OCI-LY1 (cell line): ENCODE results near the gene TCF3.

Source experiments
- H2AFZ ChIP-seq: fragments of 200-600 bp; sonication (generic), shearing (Covaris generic); 2 replicates; pipeline ENCODE4 v1.6.0; 2014; ENCODE audit warnings: antibody characterized with exemption, mild to moderate bottlenecking, low read length
- H3F3A ChIP-seq: fragments of 200-600 bp; sonication (generic), shearing (Covaris generic); 2 replicates; pipeline ENCODE4 v1.6.0; 2014; ENCODE audit warnings: mild to moderate bottlenecking, antibody characterized with exemption, low read length, moderate library complexity; ENCODE audit not compliant: insufficient read depth
- H3K27ac ChIP-seq: fragments of 200-600 bp; sonication (generic); 2 replicates; pipeline ENCODE4 v1.5.1; 2014; ENCODE audit warnings: low read length, mixed run types, mild to moderate bottlenecking, low read depth; ENCODE audit not compliant: poor library complexity, severe bottlenecking
- H3K27me3 ChIP-seq: fragments of 200-600 bp; sonication (generic); 2 replicates; pipeline ENCODE4 v1.6.0; 2014; ENCODE audit warnings: antibody characterized with exemption, mild to moderate bottlenecking, low read length, moderate library complexity; ENCODE audit not compliant: insufficient read depth
- H3K36me3 ChIP-seq: fragments of 200-600 bp; sonication (generic); 2 replicates; pipeline ENCODE4 v1.6.1; 2014; ENCODE audit warnings: mild to moderate bottlenecking, antibody characterized with exemption, low read length, moderate library complexity, mixed read lengths; ENCODE audit not compliant: insufficient read depth
- H3K4me1 ChIP-seq: fragments of 200-600 bp; sonication (generic); 2 replicates; pipeline ENCODE4 v1.5.1; 2014; ENCODE audit warnings: mild to moderate bottlenecking, low read length, moderate library complexity; ENCODE audit not compliant: insufficient read depth, severe bottlenecking
- H3K4me2 ChIP-seq: fragments of 200-600 bp; sonication (generic), shearing (Covaris generic); 2 replicates; pipeline ENCODE4 v1.6.1; 2014; ENCODE audit warnings: low read length
- H3K4me3 ChIP-seq: fragments of 200-600 bp; sonication (generic); 2 replicates; pipeline ENCODE4 v1.5.1; 2014; ENCODE audit warnings: low read length, low read depth, mild to moderate bottlenecking, mixed read lengths; ENCODE audit not compliant: poor library complexity, severe bottlenecking
- H3K79me2 ChIP-seq: fragments of 200-600 bp; shearing (Covaris generic); 2 replicates; pipeline ENCODE4 v1.6.1; 2016; ENCODE audit warnings: mixed run types, low read length, mixed read lengths; ENCODE audit not compliant: insufficient read depth
- H3K9ac ChIP-seq: fragments of 200-600 bp; sonication (generic), shearing (Covaris generic); 2 replicates; pipeline ENCODE4 v1.6.1; 2014; ENCODE audit warnings: mild to moderate bottlenecking, low read length, mixed read lengths
- H3K9me2 ChIP-seq: fragments of 200-600 bp; sonication (generic), shearing (Covaris generic); 2 replicates; pipeline ENCODE4 v1.6.1; 2014; ENCODE audit warnings: low read depth, mild to moderate bottlenecking, low read length, mixed read lengths
- H3K9me3 ChIP-seq: fragments of 200-600 bp; shearing (Covaris generic); 2 replicates; pipeline ENCODE4 v1.6.1; 2014; ENCODE audit warnings: low read length, mixed read lengths
- H4K20me1 ChIP-seq: fragments of 200-600 bp; sonication (generic), shearing (Covaris generic); 2 replicates; pipeline ENCODE4 v1.6.0; 2016; ENCODE audit warnings: mild to moderate bottlenecking, low read length; ENCODE audit not compliant: insufficient read depth
- EZH2 ChIP-seq: fragments of 200-600 bp; sonication (generic), shearing (Covaris generic); IDR thresholded peaks from 2 replicates; pipeline ENCODE4 v1.8.0; 2017; ENCODE audit warnings: borderline replicate concordance, mixed run types, mild to moderate bottlenecking, antibody characterized with exemption, low read length, moderate library complexity, mixed read lengths
- TF ChIP-seq, protein P1 (sequence below): fragments of 200-600 bp; sonication (generic), shearing (Covaris generic); IDR thresholded peaks from 2 replicates; pipeline ENCODE4 v1.5.1; 2017; ENCODE audit warnings: mild to moderate bottlenecking, antibody characterized with exemption, low read length, moderate library complexity, mixed read lengths

Gene TCF3

DNA sequence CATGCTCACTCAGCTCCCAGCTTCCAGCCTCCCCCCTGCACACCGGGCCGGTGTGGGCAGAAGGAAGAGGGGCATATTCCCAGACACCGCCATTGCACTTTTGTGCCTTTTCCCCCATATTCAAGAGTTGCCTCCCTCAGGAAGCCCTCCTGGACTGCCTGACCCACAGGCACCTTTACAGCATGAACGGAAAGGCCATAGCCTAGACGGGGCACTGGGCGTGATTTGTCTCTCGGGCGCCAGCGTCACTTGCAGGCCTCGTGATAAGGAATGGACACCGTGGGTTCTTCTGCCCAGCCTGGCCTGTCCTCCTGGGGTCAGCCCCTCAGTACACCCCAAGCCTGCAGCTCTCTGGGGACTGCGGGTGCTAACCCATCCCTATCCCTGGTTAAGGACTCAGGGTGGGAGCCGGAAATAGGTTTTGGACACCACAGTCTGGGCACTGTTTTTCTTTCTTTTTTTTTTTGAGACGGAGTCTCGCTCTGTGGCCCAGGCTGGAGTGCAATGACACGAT, 46.2 kb downstream of the TCF3 start:
- no peaks in the 10 kb centered on the region for H4K20me1 ChIP-seq
- no peaks in the 10 kb centered on the region for H3K27me3 ChIP-seq
- no peaks in the 10 kb centered on the region for H3K9me3 ChIP-seq
- no peak overlapping the region for H2AFZ ChIP-seq
- peak overlapping the region; percentile 67 for H3K9ac ChIP-seq
- H3K79me2 ChIP-seq = peaks cover 34% of the 10 kb centered on the region
- no peaks in the 10 kb centered on the region for H3K9me2 ChIP-seq
- H3K4me2 ChIP-seq = peak overlapping the region; percentile 79
- H3F3A ChIP-seq = peaks cover 21% of the 10 kb centered on the region; the same call in 1 of the 2 replicates
- TF ChIP-seq EZH2 = no peak
- TF ChIP-seq, protein P1, sequence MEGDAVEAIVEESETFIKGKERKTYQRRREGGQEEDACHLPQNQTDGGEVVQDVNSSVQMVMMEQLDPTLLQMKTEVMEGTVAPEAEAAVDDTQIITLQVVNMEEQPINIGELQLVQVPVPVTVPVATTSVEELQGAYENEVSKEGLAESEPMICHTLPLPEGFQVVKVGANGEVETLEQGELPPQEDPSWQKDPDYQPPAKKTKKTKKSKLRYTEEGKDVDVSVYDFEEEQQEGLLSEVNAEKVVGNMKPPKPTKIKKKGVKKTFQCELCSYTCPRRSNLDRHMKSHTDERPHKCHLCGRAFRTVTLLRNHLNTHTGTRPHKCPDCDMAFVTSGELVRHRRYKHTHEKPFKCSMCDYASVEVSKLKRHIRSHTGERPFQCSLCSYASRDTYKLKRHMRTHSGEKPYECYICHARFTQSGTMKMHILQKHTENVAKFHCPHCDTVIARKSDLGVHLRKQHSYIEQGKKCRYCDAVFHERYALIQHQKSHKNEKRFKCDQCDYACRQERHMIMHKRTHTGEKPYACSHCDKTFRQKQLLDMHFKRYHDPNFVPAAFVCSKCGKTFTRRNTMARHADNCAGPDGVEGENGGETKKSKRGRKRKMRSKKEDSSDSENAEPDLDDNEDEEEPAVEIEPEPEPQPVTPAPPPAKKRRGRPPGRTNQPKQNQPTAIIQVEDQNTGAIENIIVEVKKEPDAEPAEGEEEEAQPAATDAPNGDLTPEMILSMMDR = peak; percentile 0; the same call in 1 of the 2 replicates
- peak overlapping the region; percentile 93 for H3K27ac ChIP-seq
- H3K4me3 ChIP-seq = peak overlapping the region; percentile 95
- peaks cover 50% of the 10 kb centered on the region for H3K4me1 ChIP-seq
- H3K36me3 ChIP-seq = peaks cover 44% of the 10 kb centered on the region

- H4K20me1 ChIP-seq = no peaks in the 10 kb centered on the region
- peak within 1 kb of the TSS; percentile 93 for H3K27ac ChIP-seq
These were observed 46.9 kb downstream of the TCF3 start, which contains the start of gene UQCR11 for GRCh38 chr19:1605236-1606137. TSS of gene UQCR11 (minus strand) at chr19:1605462. CDS start at chr19:1605409, 53 bp downstream.

GRCh38 chr19:1602091-1602707, 50.2 kb downstream of the TCF3 start:
- Histone ChIP-seq H3K4me3 (no peak overlapping the region), H2AFZ (no peak overlapping the region)

More at GRCh38 chr19:1605236-1606137, 46.9 kb downstream of the TCF3 start, which contains the start of gene UQCR11:
- no peak for TF ChIP-seq EZH2
- TF ChIP-seq, protein P1 = peak; percentile 59
- Histone ChIP-seq H3K9me3 (no peaks in the 10 kb centered on the region), H3K36me3 (peaks cover 37% of the 10 kb centered on the region), H3K4me3 (peak within 1 kb of the TSS; percentile 95), H3K79me2 (peaks cover 38% of the 10 kb centered on the region), H2AFZ (no peak within 1 kb of the TSS), H3K9ac (peak within 1 kb of the TSS; percentile 88), H3K27me3 (no peaks in the 10 kb centered on the region), H3K4me2 (peak within 1 kb of the TSS; percentile 83), H3K4me1 (peaks cover 48% of the 10 kb centered on the region), H3K9me2 (no peaks in the 10 kb centered on the region), H3F3A (peaks cover 16% of the 10 kb centered on the region; the same call in 1 of the 2 replicates)

More at GRCh38 chr19:1602091-1602707, 50.2 kb downstream of the TCF3 start:
- H3K9me2 ChIP-seq = no peaks in the 10 kb centered on the region
- peaks cover 38% of the 10 kb centered on the region for H3K79me2 ChIP-seq
- no peaks in the 10 kb centered on the region for H4K20me1 ChIP-seq
- peaks cover 42% of the 10 kb centered on the region for H3K4me1 ChIP-seq
- no peak overlapping the region for H3K4me2 ChIP-seq
- TF ChIP-seq, protein P1 = no peak
- no peak for TF ChIP-seq EZH2
- no peak overlapping the region for H3K27ac ChIP-seq
- 0 out of 2 replicates have a peak, but pooled peaks cover 2% of the 10 kb centered on the region for H3F3A ChIP-seq
- no peak overlapping the region for H3K9ac ChIP-seq
- peaks cover 52% of the 10 kb centered on the region for H3K36me3 ChIP-seq
- H3K27me3 ChIP-seq = no peaks in the 10 kb centered on the region
- H3K9me3 ChIP-seq = no peaks in the 10 kb centered on the region
